HG03378 (cell line): ENCODE results near the gene CXorf49.
"Not testable (repeated sequence)": the region's sequence is repeated elsewhere in the genome, so short reads cannot be mapped to it uniquely, and the experiment has no call there.

ENCODE experiments used
- ATAC-seq: cut with Tn5 transposase; IDR thresholded peaks from one replicate; pipeline ENCODE4 v1.9.1; 2021; ENCODE audit warnings: mild to moderate bottlenecking, moderate library complexity; ENCODE audit not compliant: unreplicated experiment

The CXorf49 gene

GRCh38 chrX:71675636-71676035, 42.4 kb downstream of the CXorf49 start:
- not testable (repeated sequence) for ATAC-seq

DNA sequence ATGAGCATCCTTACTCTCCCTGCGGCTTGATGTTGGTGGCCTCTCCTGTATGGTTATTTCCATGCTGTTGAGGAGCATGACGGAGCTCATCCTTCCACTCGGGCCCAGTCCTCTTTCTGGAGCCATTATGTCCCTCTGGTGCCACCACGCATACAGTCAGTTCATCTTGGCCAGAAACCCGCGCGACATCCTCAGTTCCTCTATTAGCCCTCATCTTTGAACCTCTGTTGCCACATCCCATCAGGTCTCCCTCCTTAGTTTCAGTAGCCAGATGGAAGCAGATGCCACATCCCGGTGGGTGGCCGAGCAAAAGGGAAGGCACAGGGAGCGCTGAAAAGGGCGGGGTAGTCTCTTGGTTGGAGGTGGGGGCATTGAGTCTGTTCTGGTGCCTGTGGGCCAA, 46.1 kb downstream of the CXorf49 start:
- ATAC-seq = no peak

DNA sequence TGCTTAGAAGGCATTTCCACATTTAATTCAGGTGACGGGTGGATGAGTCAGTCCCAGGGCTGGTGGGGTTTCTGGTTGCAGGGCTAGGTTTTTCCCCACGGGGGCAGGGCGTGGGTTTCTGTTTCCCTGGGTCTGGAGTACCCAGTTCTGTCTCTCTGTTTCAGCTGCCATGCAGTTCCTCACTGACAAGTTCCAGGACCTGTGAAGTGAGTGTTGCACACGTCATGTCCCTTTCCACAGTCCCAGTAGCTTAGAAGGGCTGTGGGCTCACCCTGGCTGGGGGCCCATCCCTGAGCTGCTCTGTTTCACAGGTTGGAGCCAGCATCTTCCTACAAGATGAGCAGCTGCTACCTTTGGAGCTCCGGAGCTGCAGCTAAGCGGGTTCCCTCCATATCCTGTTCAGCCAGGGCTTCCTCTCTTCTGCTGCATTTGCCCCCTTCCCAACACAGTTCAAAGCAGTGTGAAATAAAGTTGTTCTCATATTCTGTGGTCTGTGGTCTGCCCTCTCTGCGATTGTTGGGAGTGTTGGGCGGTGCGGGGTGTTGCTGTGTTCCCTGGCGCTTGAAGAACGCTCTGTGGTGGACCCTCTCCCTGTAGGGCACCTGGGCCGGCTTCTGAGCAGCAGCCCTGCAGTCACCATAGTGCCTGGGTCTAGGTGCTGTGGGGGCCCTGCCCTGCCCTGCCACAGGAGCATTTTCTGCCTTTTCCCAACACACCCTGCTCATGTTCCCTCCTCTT, 46.9 kb downstream of the CXorf49 start:
- ATAC-seq = no peak

- not testable (repeated sequence) for ATAC-seq
These were observed 48.1 kb downstream of the CXorf49 start for GRCh38 chrX:71669947-71670346.

GRCh38 chrX:71669492-71669891, 48.6 kb downstream of the CXorf49 start:
- no peak for ATAC-seq

DNA sequence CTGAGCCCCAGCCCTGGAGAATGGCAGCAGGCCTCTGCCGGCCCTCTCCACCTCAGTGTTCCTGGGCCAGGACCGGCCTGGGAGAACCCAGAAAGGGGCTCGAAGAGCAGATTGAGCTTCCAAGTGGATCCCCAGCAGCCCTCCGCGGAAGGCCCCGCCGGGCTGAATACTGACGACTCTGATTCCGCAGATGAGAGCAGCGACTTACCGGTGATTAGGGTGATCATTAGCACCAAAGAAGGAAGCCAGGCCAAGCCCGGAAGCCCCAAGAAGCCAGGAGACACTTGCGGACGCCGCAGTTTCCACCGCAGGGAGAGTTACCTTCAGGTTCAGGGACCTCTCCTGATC, 49.9 kb downstream of the CXorf49 start:
- no peak for ATAC-seq

DNA sequence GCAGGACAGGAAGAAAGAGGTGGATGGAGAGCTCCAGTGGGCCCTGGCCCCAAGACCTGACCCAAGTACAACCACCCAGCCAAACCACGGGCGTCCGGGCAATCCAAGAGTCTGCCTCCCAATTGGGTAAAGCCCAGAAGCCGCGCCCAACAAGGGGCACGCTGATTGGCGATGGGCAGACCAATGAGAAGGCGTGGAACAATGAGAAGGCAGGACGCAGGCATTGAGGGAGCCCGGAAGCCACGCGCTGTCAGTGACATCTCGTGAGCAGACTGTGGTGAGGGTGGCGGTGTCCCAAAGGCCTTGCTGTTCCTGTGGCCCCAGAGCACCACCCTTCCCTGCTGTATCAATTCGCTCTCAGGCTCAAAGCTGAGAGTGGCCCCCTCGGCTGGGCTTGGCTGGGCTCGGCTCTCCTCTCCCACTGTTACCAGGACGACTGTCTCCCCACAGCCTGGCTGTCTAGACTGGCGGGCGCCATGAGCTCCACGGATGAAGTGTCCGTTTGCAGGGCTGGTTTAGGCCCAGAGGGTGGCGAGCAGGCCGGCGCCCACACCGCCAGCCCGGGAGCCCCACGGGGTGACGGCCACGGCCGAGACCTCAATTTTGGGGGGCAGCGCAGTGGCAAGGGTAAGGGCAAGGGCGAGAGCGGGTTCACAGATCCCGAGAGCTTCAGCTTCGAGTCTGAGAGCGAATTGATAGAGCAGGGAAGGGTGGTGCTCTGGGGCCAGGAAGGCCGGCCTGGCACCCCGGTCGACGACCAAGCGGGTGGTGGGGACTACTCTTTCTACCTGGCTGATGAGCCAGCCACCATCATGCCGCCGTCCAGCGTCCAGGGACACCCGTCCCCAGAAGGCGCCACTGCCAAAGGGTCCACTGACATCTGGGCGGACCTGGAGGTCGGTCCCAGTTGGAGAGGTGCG, 50.5 kb downstream of the CXorf49 start, which contains the start of gene LOC101059915:
LOC101059915 (plus strand) TSS at position 219 of the 920 bp plus-strand sequence.
- ATAC-seq = no peak

GRCh38 chrX:71666240-71667223, 51.6 kb downstream of the CXorf49 start:
- no peak for ATAC-seq

DNA sequence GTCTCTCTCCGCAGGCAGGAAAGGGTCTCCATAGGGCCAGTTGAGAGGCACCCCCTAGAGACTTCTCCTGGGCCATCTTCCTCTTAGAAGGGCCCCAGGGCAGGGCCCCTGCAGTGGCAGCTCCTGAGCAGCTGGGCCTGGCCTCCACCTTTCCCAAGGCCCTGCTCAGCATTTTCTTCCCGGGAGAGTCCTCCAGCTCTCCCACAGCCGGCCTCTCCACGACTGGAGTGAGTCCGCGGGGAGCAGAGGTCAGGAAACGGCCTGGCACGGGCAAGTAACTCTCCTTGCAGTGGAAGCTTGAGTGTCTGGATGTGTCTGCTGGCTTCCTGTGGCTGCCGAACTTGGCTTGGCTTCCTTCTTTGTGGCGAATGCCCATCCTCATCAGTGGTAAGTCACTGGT, 52.3 kb downstream of the CXorf49 start:
- no peak for ATAC-seq

GRCh38 chrX:71664889-71665491, 53.1 kb downstream of the CXorf49 start:
- ATAC-seq = no peak
